ENCODE data around the gene RUFY3.
"Not testable (repeated sequence)": the region's sequence is repeated elsewhere in the genome, so short reads cannot be mapped to it uniquely, and the experiment has no call there.

The RUFY3 gene

GRCh38 chr4:70705183-70706043 lies 16.4 kb upstream of the RUFY3 start:
- DNase-seq (ENCODE audit: low read depth in 2 of 2), result peak; percentile 44 to 53

- DNase-seq (ENCODE audit: low read depth in 2 of 2), result no peak
Measured at GRCh38 chr4:70706044-70706461, 15.7 kb upstream of the RUFY3 start.

GRCh38 chr4:70706516-70706915 lies 15.2 kb upstream of the RUFY3 start:
- DNase-seq (ENCODE audit: low read depth in 2 of 2), result no peak

- DNase-seq (ENCODE audit: low read depth in 2 of 2), result no peak
Measured at GRCh38 chr4:70709611-70710205, 12.1 kb upstream of the RUFY3 start.

GRCh38 chr4:70711599-70711998 lies 10.2 kb upstream of the RUFY3 start:
- DNase-seq (ENCODE audit: low read depth in 2 of 2), result no peak

GRCh38 chr4:70712150-70712549 lies 9.6 kb upstream of the RUFY3 start:
- DNase-seq (ENCODE audit: low read depth in 2 of 2), result no peak

GRCh38 chr4:70712604-70713452 lies 8.9 kb upstream of the RUFY3 start:
- no peak for DNase-seq (ENCODE audit: low read depth in 2 of 2)

- no peak for DNase-seq (ENCODE audit: low read depth in 2 of 2)
Measured at GRCh38 chr4:70713453-70714078, 8.2 kb upstream of the RUFY3 start.

- DNase-seq (ENCODE audit: low read depth in 2 of 2), result no peak
Measured at GRCh38 chr4:70714079-70714887, 7.5 kb upstream of the RUFY3 start.

GRCh38 chr4:70715097-70715496 lies 6.7 kb upstream of the RUFY3 start:
- no peak for DNase-seq (ENCODE audit: low read depth in 2 of 2)

GRCh38 chr4:70718811-70719604 lies 2.8 kb upstream of the RUFY3 start:
- DNase-seq (ENCODE audit: low read depth in 2 of 2), result no peak

- no peak for DNase-seq (ENCODE audit: low read depth in 2 of 2)
Measured at GRCh38 chr4:70722199-70722791, 531 bp downstream of the RUFY3 start.

GRCh38 chr4:70724463-70724862 lies 2.7 kb downstream of the RUFY3 start:
- DNase-seq (ENCODE audit: low read depth in 2 of 2), result no peak

- DNase-seq (ENCODE audit: low read depth in 2 of 2), result no peak
Measured at GRCh38 chr4:70725633-70726032, 3.9 kb downstream of the RUFY3 start.

- not testable (repeated sequence) for DNase-seq (ENCODE audit: low read depth in 2 of 2)
Measured at GRCh38 chr4:70726515-70726914, 4.8 kb downstream of the RUFY3 start.

GRCh38 chr4:70728091-70728490 lies 6.3 kb downstream of the RUFY3 start:
- DNase-seq (ENCODE audit: low read depth in 2 of 2), result no peak

GRCh38 chr4:70732878-70733277 lies 11.1 kb downstream of the RUFY3 start:
- not testable (repeated sequence) for DNase-seq (ENCODE audit: low read depth in 2 of 2)

GRCh38 chr4:70734168-70734954 lies 12.6 kb downstream of the RUFY3 start:
- DNase-seq (ENCODE audit: low read depth in 2 of 2), result peak; percentile 14 to 16

GRCh38 chr4:70734971-70735370 lies 13.2 kb downstream of the RUFY3 start:
- no peak for DNase-seq (ENCODE audit: low read depth in 2 of 2)

All from stimulated activated CD4-positive, alpha-beta T cell treated with anti-CD3 and anti-CD28 coated beads, Interleukin-15, amount 100 ng/mL, for 48 hours (primary cell).